ENCODE measurements around the gene ZBTB32.

Gene ZBTB32

DNA sequence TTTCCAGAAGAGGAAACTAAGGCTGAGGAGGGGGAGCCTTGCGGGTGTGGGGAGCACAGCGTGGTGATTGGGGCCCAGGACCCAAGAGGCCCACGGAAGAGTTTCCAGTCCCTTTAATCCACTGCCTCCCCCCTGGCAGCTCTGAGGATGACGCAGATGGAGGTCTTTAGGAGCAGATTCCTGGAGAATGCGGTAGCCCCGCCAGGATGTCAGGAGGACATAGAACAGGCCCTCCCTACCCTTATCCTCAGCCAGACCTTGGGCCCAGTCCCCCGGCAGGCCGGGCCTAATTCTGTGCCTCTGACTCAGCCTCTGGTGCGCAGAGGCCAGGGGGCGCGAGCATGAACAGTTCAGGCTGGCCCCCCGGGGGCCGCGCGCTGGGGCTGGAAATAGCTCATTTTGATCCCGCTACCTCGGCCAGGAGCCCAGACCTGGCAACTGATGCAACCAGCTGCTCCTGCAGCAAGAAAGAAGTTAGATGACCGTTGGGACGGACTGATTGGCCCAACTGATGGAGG is 52.9 kb downstream of the ZBTB32 start:
- Histone ChIP-seq H3K4me1 (ENCODE audit: control insufficient read depth, low read length) (peaks cover 21% of the 10 kb centered on the region), H3F3A (ENCODE audit: control insufficient read depth, insufficient read depth) (no peaks in the 10 kb centered on the region), H3K36me3 (ENCODE audit: control insufficient read depth, low read length) (peaks cover 24% of the 10 kb centered on the region), H3K9me3 (ENCODE audit: control insufficient read depth, insufficient read depth, low read length) (no peaks in the 10 kb centered on the region), H3K27ac (ENCODE audit: low read depth, low read length) (peak overlapping the region; percentile 66), H3K9me2 (replicated peaks; ENCODE audit: control insufficient read depth, low read length) (no peaks in the 10 kb centered on the region), H3K4me2 (ENCODE audit: low read length) (peak overlapping the region; percentile 93), H3K4me3 (ENCODE audit: low read length) (peak overlapping the region; percentile 80), H4K20me1 (ENCODE audit: control insufficient read depth, insufficient read depth, low read depth, low read length) (0 out of 2 replicates have a peak, but pooled peaks cover 4% of the 10 kb centered on the region), H3K79me2 (ENCODE audit: control insufficient read depth, low read length) (peaks cover 31% of the 10 kb centered on the region), H3K27me3 (ENCODE audit: control insufficient read depth, low read length) (no peaks in the 10 kb centered on the region)
- TF ChIP-seq, protein P1, sequence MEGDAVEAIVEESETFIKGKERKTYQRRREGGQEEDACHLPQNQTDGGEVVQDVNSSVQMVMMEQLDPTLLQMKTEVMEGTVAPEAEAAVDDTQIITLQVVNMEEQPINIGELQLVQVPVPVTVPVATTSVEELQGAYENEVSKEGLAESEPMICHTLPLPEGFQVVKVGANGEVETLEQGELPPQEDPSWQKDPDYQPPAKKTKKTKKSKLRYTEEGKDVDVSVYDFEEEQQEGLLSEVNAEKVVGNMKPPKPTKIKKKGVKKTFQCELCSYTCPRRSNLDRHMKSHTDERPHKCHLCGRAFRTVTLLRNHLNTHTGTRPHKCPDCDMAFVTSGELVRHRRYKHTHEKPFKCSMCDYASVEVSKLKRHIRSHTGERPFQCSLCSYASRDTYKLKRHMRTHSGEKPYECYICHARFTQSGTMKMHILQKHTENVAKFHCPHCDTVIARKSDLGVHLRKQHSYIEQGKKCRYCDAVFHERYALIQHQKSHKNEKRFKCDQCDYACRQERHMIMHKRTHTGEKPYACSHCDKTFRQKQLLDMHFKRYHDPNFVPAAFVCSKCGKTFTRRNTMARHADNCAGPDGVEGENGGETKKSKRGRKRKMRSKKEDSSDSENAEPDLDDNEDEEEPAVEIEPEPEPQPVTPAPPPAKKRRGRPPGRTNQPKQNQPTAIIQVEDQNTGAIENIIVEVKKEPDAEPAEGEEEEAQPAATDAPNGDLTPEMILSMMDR (IDR thresholded peaks at IDR 0.05; ENCODE audit: low read depth, low read length, poor library complexity, severe bottlenecking) = no peak
- no peak for TF ChIP-seq EZH2phosphoT487 (IDR thresholded peaks at IDR 0.05; ENCODE audit: borderline replicate concordance, low read length)

GRCh38 chr19:35757749-35758608 is 53.6 kb downstream of the ZBTB32 start, which contains the start of gene PROSER3:
TSS of gene PROSER3 (plus strand) at chr19:35758176. CDS start at chr19:35758216, 40 bp downstream.
- no peaks in the 10 kb centered on the region for H3F3A ChIP-seq (ENCODE audit: control insufficient read depth, insufficient read depth)
- H3K4me3 ChIP-seq (ENCODE audit: low read length) = peak within 1 kb of the TSS; percentile 80
- 0 out of 2 replicates have a peak, but pooled peaks cover 4% of the 10 kb centered on the region for H4K20me1 ChIP-seq (ENCODE audit: control insufficient read depth, insufficient read depth, low read depth, low read length)
- peaks cover 31% of the 10 kb centered on the region for H3K79me2 ChIP-seq (ENCODE audit: control insufficient read depth, low read length)
- H3K27me3 ChIP-seq (ENCODE audit: control insufficient read depth, low read length) = no peaks in the 10 kb centered on the region
- peak within 1 kb of the TSS; percentile 93 for H3K4me2 ChIP-seq (ENCODE audit: low read length)
- H3K36me3 ChIP-seq (ENCODE audit: control insufficient read depth, low read length) = peaks cover 25% of the 10 kb centered on the region
- TF ChIP-seq, protein P1 (IDR thresholded peaks at IDR 0.05; ENCODE audit: low read depth, low read length, poor library complexity, severe bottlenecking) = no peak
- no peak for TF ChIP-seq EZH2phosphoT487 (IDR thresholded peaks at IDR 0.05; ENCODE audit: borderline replicate concordance, low read length)
- H3K4me1 ChIP-seq (ENCODE audit: control insufficient read depth, low read length) = peaks cover 21% of the 10 kb centered on the region
- peak within 1 kb of the TSS; percentile 75 for H3K27ac ChIP-seq (ENCODE audit: low read depth, low read length)
- no peaks in the 10 kb centered on the region for H3K9me2 ChIP-seq (replicated peaks; ENCODE audit: control insufficient read depth, low read length)
- H3K9me3 ChIP-seq (ENCODE audit: control insufficient read depth, insufficient read depth, low read length) = no peaks in the 10 kb centered on the region

DNA sequence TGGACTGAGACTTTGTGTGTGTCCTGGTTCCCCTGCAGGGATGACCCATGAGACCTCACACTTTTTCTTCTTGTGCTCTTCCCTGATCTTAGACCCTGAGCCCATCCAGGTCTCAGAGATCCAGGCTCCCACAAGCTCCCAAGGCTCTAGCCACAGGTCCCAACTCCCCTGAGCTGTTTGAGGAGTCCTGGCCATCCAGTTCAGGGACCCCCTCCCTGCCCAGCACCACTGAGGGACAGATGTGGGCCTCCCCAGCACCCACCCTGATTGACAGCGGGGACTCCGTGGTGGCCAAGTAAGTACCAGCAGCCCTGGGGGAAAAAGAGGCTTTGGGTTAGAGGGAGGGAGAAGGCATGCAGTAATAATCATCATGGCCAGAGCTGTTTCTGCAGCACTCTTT is 55.3 kb downstream of the ZBTB32 start:
- TF ChIP-seq EZH2phosphoT487 (IDR thresholded peaks at IDR 0.05; ENCODE audit: borderline replicate concordance, low read length) = no peak
- TF ChIP-seq, protein P1 (IDR thresholded peaks at IDR 0.05; ENCODE audit: low read depth, low read length, poor library complexity, severe bottlenecking) = no peak
- H3K9me2 ChIP-seq (replicated peaks; ENCODE audit: control insufficient read depth, low read length) = no peaks in the 10 kb centered on the region
- no peak overlapping the region for H3K27ac ChIP-seq (ENCODE audit: low read depth, low read length)
- no peaks in the 10 kb centered on the region for H3F3A ChIP-seq (ENCODE audit: control insufficient read depth, insufficient read depth)
- H3K9me3 ChIP-seq (ENCODE audit: control insufficient read depth, insufficient read depth, low read length) = no peaks in the 10 kb centered on the region
- no peaks in the 10 kb centered on the region for H3K27me3 ChIP-seq (ENCODE audit: control insufficient read depth, low read length)
- peaks cover 27% of the 10 kb centered on the region for H3K36me3 ChIP-seq (ENCODE audit: control insufficient read depth, low read length)
- H3K4me3 ChIP-seq (ENCODE audit: low read length) = 0 out of 2 replicates have a peak overlapping the region, but pooled peaks have one; percentile 80
- peaks cover 21% of the 10 kb centered on the region for H3K4me1 ChIP-seq (ENCODE audit: control insufficient read depth, low read length)
- peak overlapping the region; percentile 14; the same call in 1 of the 2 replicates for H3K4me2 ChIP-seq (ENCODE audit: low read length)
- H4K20me1 ChIP-seq (ENCODE audit: control insufficient read depth, insufficient read depth, low read depth, low read length) = 0 out of 2 replicates have a peak, but pooled peaks cover 4% of the 10 kb centered on the region
- peaks cover 31% of the 10 kb centered on the region for H3K79me2 ChIP-seq (ENCODE audit: control insufficient read depth, low read length)
